ENCODE results near the gene GPC1. TPM values are rescaled to one million over a fixed set of nuclear protein-coding genes. Genes with fewer than 3 reads are reported as not detected.

Gene GPC1
- total RNA-seq, 3 donors from 2014 or later, result 12.4 to 29.2 (median 15.4) TPM

DNA sequence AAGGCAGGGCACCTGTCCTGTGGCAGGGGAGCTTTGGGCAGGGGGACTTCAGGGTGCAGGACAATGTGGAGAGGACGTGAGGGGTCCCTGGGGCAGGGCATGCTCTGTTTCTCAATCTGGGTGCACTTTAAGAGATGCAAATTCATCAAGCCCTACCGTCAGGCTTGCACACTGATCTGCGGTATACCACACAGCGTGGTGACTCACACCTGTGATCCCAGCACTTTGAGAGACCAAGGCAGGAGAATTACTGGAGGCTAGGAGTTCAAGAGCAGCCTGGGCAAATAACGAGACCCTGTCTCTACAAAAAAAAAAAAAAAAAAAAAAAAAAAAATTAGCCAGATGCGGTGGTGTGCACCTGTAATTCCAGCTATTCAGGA is 10.2 kb upstream of the GPC1 start:
- DNase-seq (no peak), ATAC-seq (no peak)
- H3K9me3 ChIP-seq, result peaks cover 11% of the 10 kb centered on the region
- intact Hi-C loops (cut with DNase I, micrococcal nuclease), result no loop called here
- no peak overlapping the region for H3K4me3 ChIP-seq
- no peaks in the 10 kb centered on the region for H3K4me1 ChIP-seq (ENCODE audit: low read depth)
- no peaks in the 10 kb centered on the region for H3K36me3 ChIP-seq (ENCODE audit: low read depth)
- TF ChIP-seq, protein P1, sequence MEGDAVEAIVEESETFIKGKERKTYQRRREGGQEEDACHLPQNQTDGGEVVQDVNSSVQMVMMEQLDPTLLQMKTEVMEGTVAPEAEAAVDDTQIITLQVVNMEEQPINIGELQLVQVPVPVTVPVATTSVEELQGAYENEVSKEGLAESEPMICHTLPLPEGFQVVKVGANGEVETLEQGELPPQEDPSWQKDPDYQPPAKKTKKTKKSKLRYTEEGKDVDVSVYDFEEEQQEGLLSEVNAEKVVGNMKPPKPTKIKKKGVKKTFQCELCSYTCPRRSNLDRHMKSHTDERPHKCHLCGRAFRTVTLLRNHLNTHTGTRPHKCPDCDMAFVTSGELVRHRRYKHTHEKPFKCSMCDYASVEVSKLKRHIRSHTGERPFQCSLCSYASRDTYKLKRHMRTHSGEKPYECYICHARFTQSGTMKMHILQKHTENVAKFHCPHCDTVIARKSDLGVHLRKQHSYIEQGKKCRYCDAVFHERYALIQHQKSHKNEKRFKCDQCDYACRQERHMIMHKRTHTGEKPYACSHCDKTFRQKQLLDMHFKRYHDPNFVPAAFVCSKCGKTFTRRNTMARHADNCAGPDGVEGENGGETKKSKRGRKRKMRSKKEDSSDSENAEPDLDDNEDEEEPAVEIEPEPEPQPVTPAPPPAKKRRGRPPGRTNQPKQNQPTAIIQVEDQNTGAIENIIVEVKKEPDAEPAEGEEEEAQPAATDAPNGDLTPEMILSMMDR (IDR thresholded peaks at IDR 0.05), result no peak

DNA sequence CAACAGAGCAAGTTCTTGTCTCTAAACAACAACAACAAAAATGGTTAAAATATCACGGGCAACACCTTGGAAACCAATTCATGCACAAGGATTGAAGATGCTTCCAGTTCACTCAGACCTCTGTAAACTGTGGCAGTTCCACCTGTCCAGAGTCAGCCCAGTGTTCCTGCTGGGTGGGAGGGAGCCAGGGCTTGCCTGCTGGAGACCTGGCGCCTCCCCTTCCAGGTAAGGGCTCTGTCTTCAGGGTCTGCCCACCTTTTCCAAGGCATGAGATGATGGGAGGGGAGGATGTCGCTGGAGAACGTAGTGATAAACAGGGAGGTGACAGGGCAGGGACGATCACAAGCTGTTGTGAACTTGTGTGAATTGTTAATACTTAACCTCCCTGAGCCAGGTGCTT is 9.8 kb upstream of the GPC1 start:
- ATAC-seq (no peak), DNase-seq (no peak)
- no peak overlapping the region for H3K4me3 ChIP-seq
- no peaks in the 10 kb centered on the region for H3K4me1 ChIP-seq (ENCODE audit: low read depth)
- no peaks in the 10 kb centered on the region for H3K36me3 ChIP-seq (ENCODE audit: low read depth)
- TF ChIP-seq, protein P1 (IDR thresholded peaks at IDR 0.05), result no peak
- peaks cover 11% of the 10 kb centered on the region for H3K9me3 ChIP-seq
- intact Hi-C loops (cut with DNase I, micrococcal nuclease), result no loop called here

DNA sequence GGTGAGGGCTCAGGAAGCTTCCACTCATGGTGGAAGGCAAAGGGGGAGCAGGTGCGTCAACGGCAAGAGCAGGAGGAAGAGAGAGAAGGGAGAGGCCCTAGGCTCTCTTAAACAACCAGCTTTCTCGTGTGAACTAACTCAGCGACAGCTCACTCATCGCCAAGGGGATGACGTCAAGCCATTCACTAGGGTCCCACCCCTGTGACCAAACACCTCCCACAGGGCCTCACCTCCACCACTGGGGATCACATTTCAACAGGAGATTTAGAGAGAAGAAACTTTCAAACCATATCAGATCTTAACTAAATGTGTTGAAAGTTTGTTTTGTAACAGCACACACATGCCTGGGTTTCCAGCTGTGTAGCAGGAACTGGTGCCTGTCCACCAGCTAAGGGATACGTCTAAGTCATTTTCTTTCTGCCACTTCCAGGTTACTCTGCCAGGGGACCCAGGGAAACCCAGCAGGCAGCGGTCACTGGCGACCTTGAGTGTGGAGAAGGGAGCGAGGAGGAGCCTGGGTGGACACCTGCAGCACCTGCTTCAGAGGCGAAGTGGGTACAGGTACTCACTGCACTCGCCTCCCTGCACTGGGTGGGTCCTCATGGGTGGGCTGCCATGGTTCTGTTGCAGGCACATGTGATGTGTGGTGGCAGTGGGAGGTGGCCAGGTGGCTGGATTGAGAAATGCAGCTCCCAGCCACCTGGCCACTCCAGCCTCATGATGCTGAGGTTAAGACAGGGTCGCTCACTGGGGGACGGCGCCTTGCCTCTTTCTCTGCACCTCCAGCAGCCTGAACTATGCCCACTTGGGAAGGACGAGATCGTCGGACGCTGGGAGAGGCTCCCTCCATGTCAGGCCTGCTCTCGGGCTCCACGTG is 8.4 kb upstream of the GPC1 start:
- intact Hi-C loops (cut with DNase I, micrococcal nuclease), result no loop called here
- no peak for DNase-seq
- Histone ChIP-seq H3K4me3 (no peak overlapping the region), H3K36me3 (ENCODE audit: low read depth) (no peaks in the 10 kb centered on the region), H3K9me3 (peaks cover 1% of the 10 kb centered on the region), H3K4me1 (ENCODE audit: low read depth) (no peaks in the 10 kb centered on the region)
- TF ChIP-seq, protein P1 (IDR thresholded peaks at IDR 0.05), result no peak
- ATAC-seq, result no peak

- no peak overlapping the region for H3K4me3 ChIP-seq
- no peaks in the 10 kb centered on the region for H3K9me3 ChIP-seq
- intact Hi-C loops (cut with DNase I, micrococcal nuclease), result no loop called here
- no peak for DNase-seq
- no peaks in the 10 kb centered on the region for H3K36me3 ChIP-seq (ENCODE audit: low read depth)
- no peak for ATAC-seq
- TF ChIP-seq, protein P1 (IDR thresholded peaks at IDR 0.05), result no peak
- no peaks in the 10 kb centered on the region for H3K4me1 ChIP-seq (ENCODE audit: low read depth)
Observed at GRCh38 chr2:240427729-240428128, 7.7 kb upstream of the GPC1 start.

DNA sequence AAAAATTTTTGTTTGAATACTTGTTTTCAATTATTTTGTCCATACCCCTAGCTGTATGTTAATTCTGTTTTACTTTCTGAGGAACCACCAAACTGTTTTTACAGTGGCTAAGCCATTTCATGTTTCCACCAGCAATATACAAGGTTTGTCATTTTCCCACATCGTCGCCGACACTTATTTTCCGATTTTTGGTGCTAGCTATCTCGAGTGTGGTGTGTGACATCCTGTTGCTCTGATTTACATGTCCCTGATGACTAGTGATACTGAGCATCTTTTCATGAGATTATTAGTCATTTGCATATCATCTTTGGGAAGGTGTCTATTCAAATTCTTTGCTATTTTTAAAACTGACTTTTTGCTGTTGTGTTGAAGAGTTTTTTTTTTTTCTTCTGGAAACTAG is 7.2 kb upstream of the GPC1 start:
- no peaks in the 10 kb centered on the region for H3K9me3 ChIP-seq
- H3K4me1 ChIP-seq (ENCODE audit: low read depth), result no peaks in the 10 kb centered on the region
- ATAC-seq (no peak), DNase-seq (no peak)
- TF ChIP-seq, protein P1 (IDR thresholded peaks at IDR 0.05), result no peak
- intact Hi-C loops (cut with DNase I, micrococcal nuclease), result no loop called here
- no peaks in the 10 kb centered on the region for H3K36me3 ChIP-seq (ENCODE audit: low read depth)
- H3K4me3 ChIP-seq, result no peak overlapping the region

Measured in mucosa of descending colon (tissue), 3 donors.